ENCODE results near the gene TOM1L1.
A peak's percentile ranks its signal among the peaks of the same experiment; 100 is the strongest.

TOM1L1 gene

DNA sequence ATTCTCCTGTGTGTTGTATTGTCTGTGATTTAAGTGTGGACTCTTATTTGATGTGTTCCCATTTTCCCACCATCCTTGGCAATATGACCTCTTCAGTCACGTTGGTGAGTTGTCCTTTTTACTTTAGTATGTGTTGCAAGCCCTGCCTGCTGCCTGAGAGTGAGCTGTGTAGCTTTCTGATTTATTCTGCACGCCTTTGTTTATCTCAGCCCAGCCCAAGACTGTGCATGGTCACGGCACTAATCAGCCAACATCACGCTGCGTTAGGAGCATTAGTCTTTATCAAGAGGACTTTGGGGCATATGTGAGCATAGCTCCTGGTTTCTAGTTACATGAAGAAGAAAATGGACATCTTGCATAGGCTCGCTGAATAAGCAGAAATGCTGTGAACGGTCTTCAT is 6.0 kb downstream of the TOM1L1 start:
- no peak overlapping the region for H3K4ac ChIP-seq (ENCODE audit: low read length)
- H3K36me3 ChIP-seq (replicated peaks in 1 of 2; ENCODE audit: control insufficient read depth in 2 of 2, insufficient read depth in 2 of 2, low read length in 2 of 2), result peaks cover 5 to 36% of the 10 kb centered on the region in 2 donors
- no peaks in the 10 kb centered on the region for H3K27me3 ChIP-seq (ENCODE audit: control insufficient read depth in 3 of 3, insufficient read depth in 3 of 3, low read depth in 1 of 3, low read length in 3 of 3)
- H3K9me3 ChIP-seq (replicated peaks in 1 of 2; ENCODE audit: control insufficient read depth in 2 of 2, insufficient read depth in 1 of 2, low read depth in 1 of 2, low read length in 2 of 2), result no peaks in the 10 kb centered on the region
- no peak overlapping the region for H2BK15ac ChIP-seq (ENCODE audit: low read length)
- no peak overlapping the region for H3K4me2 ChIP-seq (ENCODE audit: insufficient read depth, low read length, poor library complexity, severe bottlenecking)
- peaks cover 0 to 7% of the 10 kb centered on the region in 2 donors for H3K4me1 ChIP-seq (ENCODE audit: control insufficient read depth in 2 of 2, insufficient read depth in 1 of 2, low read depth in 1 of 2, low read length in 2 of 2)
- no peak overlapping the region for H2BK5ac ChIP-seq (ENCODE audit: low read length)
- H4K8ac ChIP-seq (ENCODE audit: low read depth, low read length), result no peak overlapping the region
- no peak overlapping the region for H3K4me3 ChIP-seq (ENCODE audit: low read length in 2 of 2)
- no peak overlapping the region for H2AFZ ChIP-seq (ENCODE audit: low read length)
- H3K18ac ChIP-seq (ENCODE audit: low read length), result no peak overlapping the region
- no peaks in the 10 kb centered on the region for H3K79me1 ChIP-seq (ENCODE audit: low read depth, low read length)
- no peak overlapping the region for H4K91ac ChIP-seq (ENCODE audit: low read depth, low read length, poor library complexity)
- no peak overlapping the region for H2BK12ac ChIP-seq (ENCODE audit: low read length)
- no peak overlapping the region for H3K9ac ChIP-seq (ENCODE audit: low read depth, low read length, poor library complexity)
- DNase-seq (ENCODE audit: low spot score), result no peak
- H3K23ac ChIP-seq (ENCODE audit: low read depth, low read length, poor library complexity), result no peak overlapping the region
- no peak overlapping the region for H2BK120ac ChIP-seq (ENCODE audit: low read depth, low read length)
- no CpG with 5 or more reads among the region's 7 CpGs for WGBS, 2 donors (ENCODE audit: extremely low coverage in 2 of 2, insufficient read length in 2 of 2, insufficient replicate concordance in 1 of 2)
- no peak overlapping the region for H2AK5ac ChIP-seq (ENCODE audit: low read depth, low read length)
- no peak overlapping the region for H3K27ac ChIP-seq (replicated peaks; ENCODE audit: low read length)
- H3K14ac ChIP-seq (ENCODE audit: low read length), result no peak overlapping the region

DNA sequence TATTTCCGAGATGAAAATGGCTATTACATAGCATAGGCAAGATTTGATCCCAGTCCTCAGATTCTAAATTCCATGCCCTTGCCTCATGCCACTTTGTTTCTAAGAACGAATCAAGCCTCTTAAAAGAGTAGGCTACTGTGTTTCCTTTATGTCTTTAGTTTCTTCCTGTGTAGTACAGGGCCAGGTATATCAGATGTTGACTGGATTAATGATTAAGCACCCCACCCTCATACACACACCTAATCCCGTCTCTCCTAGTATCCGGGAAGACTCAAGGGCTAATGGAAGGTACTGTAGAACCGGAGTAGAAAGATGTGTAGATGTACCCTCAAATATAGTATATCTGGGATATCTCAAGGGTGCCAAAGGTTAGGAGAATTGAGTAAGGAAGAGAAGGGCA is 6.7 kb downstream of the TOM1L1 start:
- H2BK120ac ChIP-seq (ENCODE audit: low read depth, low read length), result no peak overlapping the region
- H3K4me2 ChIP-seq (ENCODE audit: insufficient read depth, low read length, poor library complexity, severe bottlenecking), result no peak overlapping the region
- no peaks in the 10 kb centered on the region for H3K9me3 ChIP-seq (replicated peaks in 1 of 2; ENCODE audit: control insufficient read depth in 2 of 2, insufficient read depth in 1 of 2, low read depth in 1 of 2, low read length in 2 of 2)
- no peak overlapping the region for H2BK5ac ChIP-seq (ENCODE audit: low read length)
- H3K27me3 ChIP-seq (ENCODE audit: control insufficient read depth in 3 of 3, insufficient read depth in 3 of 3, low read depth in 1 of 3, low read length in 3 of 3), result no peaks in the 10 kb centered on the region
- no peak overlapping the region for H2BK12ac ChIP-seq (ENCODE audit: low read length)
- H3K14ac ChIP-seq (ENCODE audit: low read length), result no peak overlapping the region
- no peak for DNase-seq (ENCODE audit: low spot score)
- H2AFZ ChIP-seq (ENCODE audit: low read length), result no peak overlapping the region
- H3K23ac ChIP-seq (ENCODE audit: low read depth, low read length, poor library complexity), result no peak overlapping the region
- H4K8ac ChIP-seq (ENCODE audit: low read depth, low read length), result no peak overlapping the region
- H4K91ac ChIP-seq (ENCODE audit: low read depth, low read length, poor library complexity), result no peak overlapping the region
- peaks cover 7 to 36% of the 10 kb centered on the region in 2 donors for H3K36me3 ChIP-seq (replicated peaks in 1 of 2; ENCODE audit: control insufficient read depth in 2 of 2, insufficient read depth in 2 of 2, low read length in 2 of 2)
- H3K27ac ChIP-seq (replicated peaks; ENCODE audit: low read length), result no peak overlapping the region
- H3K4me1 ChIP-seq (ENCODE audit: control insufficient read depth in 2 of 2, insufficient read depth in 1 of 2, low read depth in 1 of 2, low read length in 2 of 2), result peaks cover 0 to 7% of the 10 kb centered on the region in 2 donors
- no peaks in the 10 kb centered on the region for H3K79me1 ChIP-seq (ENCODE audit: low read depth, low read length)
- no peak overlapping the region for H3K18ac ChIP-seq (ENCODE audit: low read length)
- no CpG with 5 or more reads among the region's 5 CpGs for WGBS, 2 donors (ENCODE audit: extremely low coverage in 2 of 2, insufficient read length in 2 of 2, insufficient replicate concordance in 1 of 2)
- no peak overlapping the region for H3K9ac ChIP-seq (ENCODE audit: low read depth, low read length, poor library complexity)
- H2BK15ac ChIP-seq (ENCODE audit: low read length), result no peak overlapping the region
- H3K4me3 ChIP-seq (ENCODE audit: low read length in 2 of 2), result no peak overlapping the region
- no peak overlapping the region for H2AK5ac ChIP-seq (ENCODE audit: low read depth, low read length)
- no peak overlapping the region for H3K4ac ChIP-seq (ENCODE audit: low read length)

DNA sequence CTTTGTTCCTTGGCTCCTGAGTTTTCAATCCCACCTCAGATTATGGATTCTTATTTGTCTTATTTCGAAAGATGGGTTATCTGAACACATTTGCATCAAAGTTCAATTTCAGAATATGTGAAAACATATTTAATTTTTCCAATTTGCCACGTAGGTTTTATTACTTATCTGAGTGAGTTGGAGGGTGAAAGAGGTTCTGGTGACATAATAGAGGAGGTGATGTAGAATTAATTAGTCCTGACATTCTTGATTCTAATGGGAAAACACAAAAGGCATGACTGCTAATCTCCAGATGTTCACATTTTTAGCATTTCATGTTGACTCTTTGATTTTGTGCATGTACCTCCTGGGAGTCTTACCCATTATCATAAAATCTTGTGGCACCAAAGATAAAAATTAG is 9.1 kb downstream of the TOM1L1 start:
- Histone ChIP-seq H3K4me1 (ENCODE audit: control insufficient read depth in 2 of 2, insufficient read depth in 1 of 2, low read depth in 1 of 2, low read length in 2 of 2) (peaks cover 0 to 7% of the 10 kb centered on the region in 2 donors), H4K8ac (ENCODE audit: low read depth, low read length) (no peak overlapping the region), H3K36me3 (replicated peaks in 1 of 2; ENCODE audit: control insufficient read depth in 2 of 2, insufficient read depth in 2 of 2, low read length in 2 of 2) (peaks cover 12 to 48% of the 10 kb centered on the region in 2 donors), H3K4ac (ENCODE audit: low read length) (no peak overlapping the region), H3K9ac (ENCODE audit: low read depth, low read length, poor library complexity) (no peak overlapping the region), H3K14ac (ENCODE audit: low read length) (no peak overlapping the region), H3K4me3 (ENCODE audit: low read length in 2 of 2) (no peak overlapping the region), H3K18ac (ENCODE audit: low read length) (no peak overlapping the region), H2AK5ac (ENCODE audit: low read depth, low read length) (no peak overlapping the region), H3K79me1 (ENCODE audit: low read depth, low read length) (no peaks in the 10 kb centered on the region), H3K9me3 (replicated peaks in 1 of 2; ENCODE audit: control insufficient read depth in 2 of 2, insufficient read depth in 1 of 2, low read depth in 1 of 2, low read length in 2 of 2) (no peaks in the 10 kb centered on the region), H2BK15ac (ENCODE audit: low read length) (no peak overlapping the region), H2AFZ (ENCODE audit: low read length) (no peak overlapping the region), H2BK120ac (ENCODE audit: low read depth, low read length) (no peak overlapping the region), H3K23ac (ENCODE audit: low read depth, low read length, poor library complexity) (no peak overlapping the region), H3K4me2 (ENCODE audit: insufficient read depth, low read length, poor library complexity, severe bottlenecking) (no peak overlapping the region), H3K27ac (replicated peaks; ENCODE audit: low read length) (peak overlapping the region; percentile 69), H4K91ac (ENCODE audit: low read depth, low read length, poor library complexity) (no peak overlapping the region), H2BK5ac (ENCODE audit: low read length) (no peak overlapping the region), H3K27me3 (ENCODE audit: control insufficient read depth in 3 of 3, insufficient read depth in 3 of 3, low read depth in 1 of 3, low read length in 3 of 3) (no peaks in the 10 kb centered on the region), H2BK12ac (ENCODE audit: low read length) (no peak overlapping the region)
- WGBS, 2 donors (ENCODE audit: extremely low coverage in 2 of 2, insufficient read length in 2 of 2, insufficient replicate concordance in 1 of 2), result no CpG with 5 or more reads among the region's 2 CpGs
- no peak for DNase-seq (ENCODE audit: low spot score)

DNA sequence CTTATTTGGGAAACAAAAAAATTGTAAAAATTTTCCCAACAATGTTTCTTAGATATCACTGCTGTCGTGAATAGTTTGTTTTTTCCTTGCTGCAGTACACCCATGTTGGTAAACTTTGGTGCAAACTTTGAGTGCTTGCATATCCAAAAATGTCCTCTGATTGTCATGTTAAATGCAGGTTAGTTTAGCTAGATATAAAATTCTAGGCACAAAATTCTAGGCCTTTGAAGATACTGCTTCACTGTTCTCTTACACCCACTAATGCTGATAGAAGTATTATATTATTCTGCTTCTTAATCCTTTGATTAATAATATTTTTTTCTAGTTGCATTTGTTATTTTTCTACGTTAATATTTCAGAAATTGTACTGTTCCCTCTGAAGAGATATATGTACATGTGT is 16.1 kb downstream of the TOM1L1 start:
- Histone ChIP-seq H3K9me3 (replicated peaks in 1 of 2; ENCODE audit: control insufficient read depth in 2 of 2, insufficient read depth in 1 of 2, low read depth in 1 of 2, low read length in 2 of 2) (peaks cover 6 to 21% of the 10 kb centered on the region in 2 donors), H3K4me1 (ENCODE audit: control insufficient read depth in 2 of 2, insufficient read depth in 1 of 2, low read depth in 1 of 2, low read length in 2 of 2) (no peaks in the 10 kb centered on the region), H3K9ac (ENCODE audit: low read depth, low read length, poor library complexity) (no peak overlapping the region), H3K14ac (ENCODE audit: low read length) (no peak overlapping the region), H2BK5ac (ENCODE audit: low read length) (no peak overlapping the region), H3K4ac (ENCODE audit: low read length) (no peak overlapping the region), H2BK120ac (ENCODE audit: low read depth, low read length) (no peak overlapping the region), H3K36me3 (replicated peaks in 1 of 2; ENCODE audit: control insufficient read depth in 2 of 2, insufficient read depth in 2 of 2, low read length in 2 of 2) (peaks cover 20 to 66% of the 10 kb centered on the region in 2 donors), H2BK12ac (ENCODE audit: low read length) (no peak overlapping the region), H3K27me3 (ENCODE audit: control insufficient read depth in 3 of 3, insufficient read depth in 3 of 3, low read depth in 1 of 3, low read length in 3 of 3) (no peaks in the 10 kb centered on the region), H3K4me3 (ENCODE audit: low read length in 2 of 2) (no peak overlapping the region), H2BK15ac (ENCODE audit: low read length) (no peak overlapping the region), H2AFZ (ENCODE audit: low read length) (no peak overlapping the region), H3K4me2 (ENCODE audit: insufficient read depth, low read length, poor library complexity, severe bottlenecking) (no peak overlapping the region), H2AK5ac (ENCODE audit: low read depth, low read length) (no peak overlapping the region), H4K91ac (ENCODE audit: low read depth, low read length, poor library complexity) (no peak overlapping the region), H3K79me1 (ENCODE audit: low read depth, low read length) (no peaks in the 10 kb centered on the region), H3K18ac (ENCODE audit: low read length) (no peak overlapping the region), H3K27ac (replicated peaks; ENCODE audit: low read length) (no peak overlapping the region), H4K8ac (ENCODE audit: low read depth, low read length) (no peak overlapping the region), H3K23ac (ENCODE audit: low read depth, low read length, poor library complexity) (no peak overlapping the region)
- WGBS, 2 donors (ENCODE audit: extremely low coverage in 2 of 2, insufficient read length in 2 of 2, insufficient replicate concordance in 1 of 2), result no CpG with 5 or more reads among the region's 2 CpGs
- DNase-seq (ENCODE audit: low spot score), result no peak

Data from neuronal stem cell (in vitro differentiated cells).